B cell (primary cell): ENCODE data around the gene TSTD1. TPM values are rescaled to one million over a fixed set of nuclear protein-coding genes. Genes with fewer than 3 reads are reported as not detected.

ENCODE experiments used
- ATAC-seq: fragments of 200-7000 bp; cut with Tn5 transposase; one replicate; pipeline ENCODE4 v1.10.0; 2021; ENCODE audit warnings: low read depth, mild to moderate bottlenecking, moderate number of reproducible peaks, moderate library complexity
- CTCF ChIA-PET: fragments of 350-600 bp; sonication (Branson Sonifier 250); formaldehyde crosslinking; loops from one replicate; lab custom pipeline; 2021; ENCODE audit warnings: antibody characterized with exemption, inconsistent platforms; lab: Charles Lee
- POLR2A ChIA-PET: fragments of 350-600 bp; sonication (Branson Sonifier 250); formaldehyde crosslinking; loops from one replicate; lab custom pipeline; 2021; ENCODE audit warnings: antibody characterized with exemption; lab: Charles Lee
- DNase-seq: peaks from one replicate; pipeline ENCODE4 v3.0.0; 2013
- H2AFZ ChIP-seq: 2 replicates; pipeline ENCODE4 v1.6.1; 2012; ENCODE audit warnings: mild to moderate bottlenecking, low read depth, low read length; ENCODE audit not compliant: insufficient read depth, poor library complexity, severe bottlenecking
- H3K27ac ChIP-seq, 2 donors: 1 replicate in 1 of 2; 2 replicates in 1 of 2; pipeline ENCODE4 v1.5.1; 2012 to 2013; ENCODE audit warnings: low read length in 2 of 2, mild to moderate bottlenecking in 2 of 2, moderate library complexity in 1 of 2
- H3K27me3 ChIP-seq, 4 experiments: fragments of 200-600 bp in 1 of 4; sonication (generic) in 1 of 4; replicated peaks in 1 of 4; 1 replicate in 2 of 4; 2 replicates in 2 of 4; pipeline versions ENCODE4 v1.6.1 to v1.7.0; 2013 to 2016; ENCODE audit warnings: low read length in 3 of 4, mild to moderate bottlenecking in 2 of 4, mixed read lengths in 1 of 4, moderate library complexity in 1 of 4; ENCODE audit not compliant: insufficient read depth in 4 of 4, control insufficient read depth in 3 of 4; ENCODE audit errors: control extremely low read depth in 1 of 4
- H3K36me3 ChIP-seq, 2 experiments: replicated peaks in 1 of 2; 1 replicate in 1 of 2; 2 replicates in 1 of 2; pipeline versions ENCODE4 v1.6.1 to v1.7.1; 2013; ENCODE audit warnings: low read length in 1 of 2; ENCODE audit not compliant: insufficient read depth in 2 of 2, control insufficient read depth in 1 of 2; ENCODE audit errors: control extremely low read depth in 1 of 2, extremely low read depth in 1 of 2
- H3K4me1 ChIP-seq, 2 donors: fragments of 200-600 bp in 1 of 2; sonication (generic) in 1 of 2; 1 replicate in 1 of 2; 2 replicates in 1 of 2; pipeline versions ENCODE4 v1.5.1 to v1.6.1; 2013 to 2017; ENCODE audit warnings: low read length in 2 of 2; ENCODE audit not compliant: control insufficient read depth in 2 of 2, insufficient read depth in 2 of 2
- H3K4me2 ChIP-seq: replicated peaks from 2 replicates; pipeline ENCODE3; 2012; ENCODE audit warnings: mild to moderate bottlenecking, low read depth, low read length; ENCODE audit not compliant: poor library complexity, severe bottlenecking
- H3K4me3 ChIP-seq, 5 experiments: fragments of 200-600 bp in 1 of 5; sonication (generic) in 1 of 5; 1 replicate in 3 of 5; 2 replicates in 2 of 5; pipeline versions ENCODE4 v1.5.1 to v1.7.0; 2011 to 2016; ENCODE audit warnings: low read length in 4 of 5, mild to moderate bottlenecking in 4 of 5, low read depth in 2 of 5, control low read depth in 1 of 5, moderate library complexity in 1 of 5; ENCODE audit not compliant: insufficient read depth in 1 of 5; ENCODE audit errors: control extremely low read depth in 1 of 5, extremely low read depth in 1 of 5
- H3K79me2 ChIP-seq: fragments of 200-600 bp; sonication (generic); one replicate; pipeline ENCODE4 v1.6.0; 2016; ENCODE audit warnings: low read length; ENCODE audit not compliant: control insufficient read depth, insufficient read depth
- H3K9ac ChIP-seq: fragments of 200-600 bp; sonication (generic); 2 replicates; pipeline ENCODE4 v1.6.1; 2017; ENCODE audit warnings: mild to moderate bottlenecking, low read length, moderate library complexity
- H3K9me3 ChIP-seq, 3 donors: one replicate each; pipeline versions ENCODE4 v1.6.1 to v1.7.1; 2013; ENCODE audit warnings: low read length in 2 of 3; ENCODE audit not compliant: control insufficient read depth in 2 of 3, insufficient read depth in 1 of 3; ENCODE audit errors: control extremely low read depth in 1 of 3
- H4K20me1 ChIP-seq: 2 replicates; pipeline ENCODE4 v1.6.0; 2012; ENCODE audit warnings: mild to moderate bottlenecking, low read length; ENCODE audit not compliant: insufficient read depth, control insufficient read depth, poor library complexity, severe bottlenecking
- H3K27ac Mint-ChIP-seq: one replicate; pipeline ENCODE4 v1.8.0; 2021; ENCODE audit warnings: mixed read lengths
- H3K27me3 Mint-ChIP-seq: one replicate; pipeline ENCODE4 v1.8.0; 2021; ENCODE audit warnings: mixed read lengths
- H3K4me1 Mint-ChIP-seq: one replicate; pipeline ENCODE4 v1.8.0; 2021; ENCODE audit warnings: mixed read lengths
- H3K4me3 Mint-ChIP-seq: one replicate; pipeline ENCODE4 v1.8.0; 2021; ENCODE audit warnings: mixed read lengths
- H3K9me3 Mint-ChIP-seq: one replicate; pipeline ENCODE4 v1.8.0; 2022; ENCODE audit warnings: mixed read lengths; ENCODE audit not compliant: insufficient read depth
- CTCF ChIP-seq: fragments of 200-600 bp; IDR thresholded peaks from one replicate; pipeline ENCODE4 v1.8.0; 2022; ENCODE audit warnings: antibody characterized with exemption, mild to moderate bottlenecking
- EZH2 ChIP-seq: IDR thresholded peaks from 2 replicates; pipeline ENCODE4 v1.6.1; 2012; ENCODE audit warnings: borderline replicate concordance, low read depth, mild to moderate bottlenecking, moderate library complexity, low read length; ENCODE audit not compliant: insufficient read depth, poor library complexity, severe bottlenecking
- WGBS: methylation state at CpG from one replicate; pipeline ENCODE4 v1.1.5; 2013; ENCODE audit warnings: missing lambda C conversion rate; ENCODE audit not compliant: insufficient coverage; 5-methylcytosine and 5-hydroxymethylcytosine counted together
- intact Hi-C: fragments of 100-400 bp; cut with micrococcal nuclease; formaldehyde crosslinking; loops from one replicate; pipeline ENCODE4 v1.10.0; 2022
- polyA plus RNA-seq: library from polyadenylated mRNA; depleted of rRNA; stranded (reverse); fragments of >200 nt; gene quantifications from 2 replicates; pipeline ENCODE4 v1.2.3, GENCODE V29; 2012
- total RNA-seq, 2 donors: library from RNA; stranded (reverse); fragments of 120-200 nt in 1 of 2; gene quantifications; 1 replicate in 1 of 2; 2 replicates in 1 of 2; pipeline versions ENCODE4 v1.2.3 to v1.2.4, GENCODE V29; 2013 to 2022

Gene TSTD1
- total and polyA plus RNA-seq, 2 donors (not counting 1 experiment from before 2014, with no cell fraction given), result 85.6 to 242 TPM

DNA sequence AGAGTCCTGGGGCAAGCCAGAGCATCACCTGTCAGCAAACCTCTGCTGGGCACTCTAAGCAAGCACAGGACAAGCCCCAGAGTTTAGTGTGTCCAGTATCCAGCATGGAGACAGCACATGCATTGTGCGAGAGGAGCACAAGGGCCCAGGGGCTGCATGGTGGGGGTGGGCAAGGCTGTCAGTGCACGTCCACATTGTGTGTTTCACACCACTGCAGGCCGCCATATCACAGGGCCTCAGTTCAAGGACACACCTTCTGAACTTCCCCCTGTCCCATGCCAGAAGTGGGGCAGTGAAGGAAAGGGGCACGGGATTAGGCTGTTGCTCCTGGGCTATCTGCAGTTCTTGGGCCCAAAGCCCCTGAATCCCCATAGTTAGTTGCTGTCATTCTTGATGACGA, 782 bp upstream of the TSTD1 start:
- peaks cover 54 to 78% of the 10 kb centered on the region in 2 donors for H3K4me1 ChIP-seq
- peak overlapping the region; percentile 84 for H3K4me2 ChIP-seq
- intact Hi-C loops, result loop anchor here (2.0 kb wide), 1 partner anchor 19 kb away; the partner anchor contains the start of gene F11R

More for the DNA sequence above, 782 bp upstream of the TSTD1 start:
- no peak overlapping the region for H3K9ac ChIP-seq
- H4K20me1 ChIP-seq, result peaks cover 7% of the 10 kb centered on the region
- no peak for TF ChIP-seq CTCF
- no peak for TF ChIP-seq EZH2
- H3K79me2 ChIP-seq, result peaks cover 66% of the 10 kb centered on the region
- POLR2A ChIA-PET, result interaction anchor here (0.6 to 2.2 kb wide), 6 partner anchors 14 to 78 kb away, joined by 4 to 9 read pairs (median 8); partner anchors contain the start of genes ARHGAP30, F11R, NIT1 and PFDN2
- DNase-seq (no peak), ATAC-seq (no peak)
- CTCF ChIA-PET, result interaction anchor here (0.7 to 10.4 kb wide), 11 partner anchors 8 to 195 kb away, joined by 3 to 127 read pairs (median 4); partner anchors contain the start of genes ARHGAP30 and KLHDC9
- peak overlapping the region in 2 of 5 experiments; percentile 92 to 94 for H3K4me3 ChIP-seq
- no peaks in the 10 kb centered on the region for H3K9me3 ChIP-seq
- H3K27ac Mint-ChIP-seq, result peak overlapping the region; percentile 88
- H3K27me3 ChIP-seq, result no peaks in the 10 kb centered on the region
- peaks cover 2 to 43% of the 10 kb centered on the region in 2 experiments for H3K36me3 ChIP-seq
- peak overlapping the region; percentile 79 for H3K4me3 Mint-ChIP-seq
- peaks cover 62% of the 10 kb centered on the region for H3K4me1 Mint-ChIP-seq
- no peaks in the 10 kb centered on the region for H3K9me3 Mint-ChIP-seq
- peak overlapping the region; percentile 81 to 94 for H3K27ac ChIP-seq
- WGBS, result 95% methylated on average over 3 of the region's 5 CpGs
- no peak overlapping the region for H2AFZ ChIP-seq
- no peaks in the 10 kb centered on the region for H3K27me3 Mint-ChIP-seq
